Muscle of back (tissue), 11 donors: ENCODE data around the gene CD40. TPM values are rescaled to one million over a fixed set of nuclear protein-coding genes. Genes with fewer than 3 reads are reported as not detected.
"Not testable (repeated sequence)": the region's sequence is repeated elsewhere in the genome, so short reads cannot be mapped to it uniquely, and the experiment has no call there.

ENCODE experiments used
- DNase-seq, 3 donors: peaks; one replicate each; pipeline versions ENCODE4 v3.0.0 to v3.0.0-alpha.2; 2013
- polyA plus RNA-seq, 10 donors: library from polyadenylated mRNA; unstranded; fragments of 120-200 nt; gene quantifications; one replicate each; pipeline ENCODE4 v1.2.1, GENCODE V29; 2013; ENCODE audit not compliant: insufficient read length in 10 of 10

Gene CD40
- polyA plus RNA-seq, 10 donors = 3.4 to 9.4 (median 6.8) TPM

DNA sequence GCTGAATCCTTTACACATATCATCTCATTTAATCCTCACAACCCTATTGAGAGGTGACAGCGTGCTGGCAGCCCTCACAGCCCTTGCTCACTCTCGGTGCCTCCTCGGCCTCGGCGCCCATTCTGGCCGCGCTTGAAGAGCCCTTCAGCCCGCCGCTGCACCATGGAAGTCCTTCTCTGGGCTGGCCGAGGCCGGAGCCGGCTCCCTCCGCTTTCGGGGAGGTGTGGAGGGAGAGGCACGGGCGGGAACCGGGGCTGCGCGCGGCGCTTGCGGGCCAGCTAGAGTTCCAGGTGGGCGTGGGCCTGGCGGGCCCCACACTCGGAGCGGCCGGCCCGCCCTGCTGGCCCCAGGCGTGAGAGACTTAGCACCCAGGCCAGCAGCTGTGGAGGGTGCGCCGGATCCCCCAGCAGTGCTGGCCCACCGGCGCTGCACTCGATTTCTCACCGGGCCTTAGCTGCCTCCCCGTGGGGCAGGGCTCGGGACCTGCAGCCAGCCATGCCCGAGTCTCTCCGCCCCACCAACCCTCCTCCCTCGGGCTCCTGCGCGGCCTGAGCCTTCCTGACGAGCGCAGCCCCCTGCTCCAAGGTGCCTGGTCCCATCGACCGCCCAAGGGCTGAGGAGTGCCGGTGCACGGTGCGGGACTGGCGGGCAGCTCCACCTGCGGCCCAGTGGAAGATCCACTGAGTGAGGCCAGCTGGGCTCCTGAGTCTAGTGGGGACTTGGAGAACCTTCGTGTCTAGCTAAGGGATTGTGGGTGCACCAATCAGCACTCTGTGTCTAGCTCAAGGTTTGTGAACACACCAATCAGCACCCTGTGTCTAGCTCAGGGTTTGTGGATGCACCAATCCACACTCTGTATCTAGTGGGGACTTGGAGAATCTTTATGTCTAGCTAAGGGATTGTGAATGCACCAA lies 26.2 kb upstream of the CD40 start:
- DNase-seq = not testable (repeated sequence)

- DNase-seq = no peak
These were observed 24.6 kb upstream of the CD40 start for GRCh38 chr20:46093531-46093930.

DNA sequence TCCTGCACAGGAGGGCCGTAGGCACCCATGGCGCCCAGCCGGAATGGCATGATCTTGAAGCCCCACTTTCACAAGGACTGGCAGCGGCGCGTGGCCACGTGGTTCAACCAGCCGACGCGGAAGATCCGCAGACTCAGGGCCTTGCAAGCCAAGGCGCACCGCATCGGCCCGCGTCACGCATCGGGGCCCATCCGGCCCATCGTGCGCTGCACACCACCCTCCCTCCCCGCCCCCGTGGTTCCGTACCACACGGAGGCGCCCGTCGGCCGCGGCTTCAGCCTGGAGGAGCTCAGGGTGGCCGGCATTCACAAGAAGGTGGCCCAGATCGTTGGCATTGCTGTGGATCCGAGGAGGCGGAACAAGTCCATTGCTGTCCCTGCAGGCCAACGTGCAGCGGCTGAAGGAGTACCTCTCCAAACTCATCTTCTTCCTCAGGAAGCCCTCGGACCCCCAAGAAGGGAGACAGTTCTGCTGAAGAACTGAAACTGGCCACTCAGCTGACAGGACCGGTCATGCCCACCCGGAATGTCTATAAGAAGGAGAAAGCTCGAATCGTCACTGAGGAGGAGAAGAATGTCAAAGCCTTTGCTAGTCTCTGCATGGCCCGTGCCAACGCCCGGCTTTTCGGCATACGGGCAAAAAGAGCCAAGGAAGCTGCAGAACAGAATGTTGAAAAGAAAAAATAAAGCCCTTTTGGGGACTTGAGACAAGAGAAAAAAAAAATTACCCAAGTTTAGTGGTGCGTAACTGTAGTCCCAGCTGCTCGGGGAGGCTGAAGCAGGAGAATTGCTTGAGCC lies 18.4 kb upstream of the CD40 start:
- no peak for DNase-seq

DNA sequence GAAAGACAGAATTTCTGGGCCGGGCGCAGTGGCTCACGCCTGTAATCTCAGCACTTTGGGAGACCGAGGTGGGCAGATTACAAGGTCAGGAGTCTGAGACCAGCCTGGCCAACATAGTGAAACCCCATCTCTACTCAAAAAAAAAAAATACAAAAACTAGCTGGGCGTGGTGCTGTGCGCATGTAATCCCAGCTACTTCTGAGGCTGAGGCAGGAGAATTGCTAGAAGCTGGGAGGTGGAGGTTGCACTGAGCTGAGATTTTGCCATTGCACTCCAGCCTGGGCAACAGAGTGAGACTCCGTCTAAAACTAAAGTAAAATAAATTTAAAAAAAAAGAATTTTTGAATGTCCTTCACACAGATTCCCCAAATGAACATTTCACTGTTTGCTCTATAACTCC lies 17.7 kb upstream of the CD40 start:
- DNase-seq = not testable (repeated sequence)

- no peak for DNase-seq
These were observed 17.1 kb upstream of the CD40 start for GRCh38 chr20:46100988-46101387.

GRCh38 chr20:46101957-46102356 lies 16.2 kb upstream of the CD40 start:
- no peak for DNase-seq

DNA sequence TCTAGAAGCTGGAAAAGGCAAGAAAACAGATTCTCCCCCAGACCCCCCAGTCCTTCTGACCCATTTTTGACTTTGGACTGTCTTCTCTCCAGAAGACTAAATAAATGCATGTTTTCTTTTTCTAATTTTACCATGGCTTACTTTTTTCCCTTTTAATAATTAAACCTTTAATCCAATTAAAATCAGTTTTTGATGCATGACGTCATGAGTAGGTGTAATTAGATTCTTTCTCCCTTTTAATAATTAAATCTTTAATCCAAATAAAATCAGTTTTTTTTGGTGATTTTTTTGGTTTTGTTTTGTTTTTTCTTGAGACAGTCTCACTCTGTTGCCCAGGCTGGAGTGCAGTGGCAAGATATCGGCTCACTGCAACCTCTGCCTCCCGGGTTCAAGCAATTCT lies 15.2 kb upstream of the CD40 start:
- no peak for DNase-seq

GRCh38 chr20:46104262-46104661 lies 13.9 kb upstream of the CD40 start:
- DNase-seq = no peak

DNA sequence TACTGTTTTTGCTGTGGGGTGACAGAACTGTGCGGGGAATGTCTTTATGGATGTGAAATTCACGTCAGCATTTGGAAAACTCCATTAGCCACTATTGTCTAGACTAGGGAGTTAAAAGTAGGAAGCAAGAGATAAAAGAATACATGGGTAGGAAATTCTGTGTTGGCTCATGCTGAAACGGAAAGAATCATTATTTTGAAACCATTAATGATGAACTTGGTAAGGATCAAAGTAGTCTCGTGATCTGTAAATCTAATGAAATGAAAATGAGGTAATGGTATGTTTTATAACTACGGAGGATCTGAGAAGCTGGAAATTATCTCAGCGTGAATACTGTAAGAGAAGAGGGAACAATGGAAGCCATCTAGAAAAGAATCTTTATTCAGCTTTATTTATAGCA lies 11.1 kb upstream of the CD40 start:
- no peak for DNase-seq

DNA sequence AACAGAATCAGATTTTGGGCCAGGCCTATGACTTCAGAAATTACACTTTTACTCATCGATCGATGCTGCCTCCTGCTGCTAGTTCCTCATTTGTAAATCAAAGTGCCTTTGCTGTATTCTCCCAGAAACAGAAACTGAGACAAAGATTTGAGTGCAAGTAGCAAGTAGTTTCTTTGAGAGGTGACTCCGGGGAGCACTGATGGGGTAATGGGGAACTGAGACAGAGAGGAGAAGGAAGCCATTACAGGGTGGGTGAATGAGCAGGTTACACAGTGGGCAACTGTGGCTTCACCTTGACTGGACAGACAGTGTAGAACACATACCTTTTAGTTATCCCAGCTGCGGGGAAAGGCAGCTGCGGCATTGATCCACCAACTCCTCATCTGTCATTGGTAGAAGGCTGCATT lies 9.7 kb upstream of the CD40 start:
- DNase-seq = no peak

- DNase-seq = no peak
These were observed 9.1 kb upstream of the CD40 start for GRCh38 chr20:46108976-46109375.

- DNase-seq = peak in 2 of 3 donors; percentile 25 to 51
These were observed 6.9 kb upstream of the CD40 start for GRCh38 chr20:46111028-46111835.

GRCh38 chr20:46111836-46112212 lies 6.3 kb upstream of the CD40 start:
- DNase-seq = no peak

DNA sequence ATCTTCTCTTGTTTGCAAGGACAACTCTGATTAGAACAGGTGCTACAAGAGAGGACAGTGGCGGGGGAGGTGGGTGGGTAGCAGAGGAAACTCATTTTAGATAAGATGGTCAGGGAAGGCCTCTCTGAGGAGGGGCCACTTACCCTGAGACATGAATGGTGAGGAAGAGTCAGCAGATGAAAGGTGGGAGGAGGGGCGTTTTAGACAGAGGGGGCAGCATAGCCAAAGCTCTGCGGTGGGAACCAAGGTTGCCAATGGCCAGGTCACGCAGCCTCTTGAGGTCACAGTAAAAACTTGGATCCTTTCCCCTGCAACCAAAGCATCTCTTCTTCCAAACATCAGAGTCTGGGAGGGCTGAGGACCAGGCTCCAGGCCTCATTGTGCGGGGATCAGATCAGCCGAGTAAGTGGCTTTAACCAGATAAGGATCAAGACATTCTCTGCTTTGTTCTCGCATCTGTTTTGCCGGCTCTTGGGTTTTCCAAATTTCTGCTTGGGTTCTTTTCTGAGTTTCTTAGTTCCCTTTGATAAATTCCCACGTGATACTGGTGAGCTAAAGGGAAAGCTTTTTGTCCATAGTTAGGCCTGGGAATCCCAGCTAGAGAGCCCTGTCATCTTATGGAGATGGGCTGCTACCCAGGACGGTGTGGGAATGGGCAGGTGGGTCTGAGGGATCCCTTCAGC lies 5.5 kb upstream of the CD40 start:
- DNase-seq = no peak

GRCh38 chr20:46113113-46113470 lies 5.0 kb upstream of the CD40 start:
- DNase-seq = no peak

DNA sequence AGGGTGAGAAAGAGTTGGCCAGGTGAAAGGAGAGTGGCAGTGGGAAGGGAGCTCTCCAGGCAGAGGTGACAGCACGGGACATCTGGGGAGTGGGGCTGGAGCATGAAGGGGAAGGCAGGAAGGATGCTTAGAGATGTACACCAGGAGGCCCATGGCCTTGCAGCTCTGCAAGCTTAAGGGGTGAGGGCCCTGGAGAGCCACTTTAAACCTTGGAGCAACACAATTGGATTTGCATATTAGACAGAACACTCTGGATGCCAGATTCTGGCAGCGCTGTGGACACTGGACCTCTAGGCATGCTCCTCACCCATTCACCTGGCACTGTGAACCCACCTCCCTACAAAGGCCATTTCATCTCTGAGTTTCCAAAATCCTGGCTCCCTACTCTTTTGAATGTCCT lies 3.7 kb upstream of the CD40 start:
- no peak for DNase-seq

DNA sequence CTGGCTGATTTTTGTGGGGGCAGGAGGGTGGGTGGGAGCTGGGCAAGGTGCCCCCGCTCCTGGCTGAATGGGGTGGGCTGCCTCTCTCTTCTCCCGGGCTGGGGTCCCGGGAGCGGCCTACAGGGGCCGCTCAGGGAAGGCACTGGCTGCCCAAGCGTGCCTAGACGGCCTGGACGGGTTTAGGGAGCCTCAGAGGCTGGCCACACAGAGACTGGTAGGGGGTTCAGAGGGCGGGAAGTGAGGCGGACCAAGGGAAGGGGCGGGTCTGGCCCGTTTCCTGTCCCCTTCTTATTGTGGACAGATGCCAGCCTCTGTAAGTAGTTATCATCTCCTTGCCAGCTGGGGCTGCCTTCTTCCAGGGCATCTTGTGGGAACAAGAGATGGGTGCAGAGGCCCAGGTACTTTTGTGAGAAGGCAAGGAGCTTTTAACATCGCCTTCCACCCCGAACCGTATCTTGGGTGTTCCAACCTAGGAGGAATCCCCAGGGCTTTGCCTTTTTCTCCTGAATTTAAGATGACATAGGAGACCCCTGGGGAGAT lies 437 bp downstream of the CD40 start:
- DNase-seq = peak in 1 of 3 donors; percentile 33

DNA sequence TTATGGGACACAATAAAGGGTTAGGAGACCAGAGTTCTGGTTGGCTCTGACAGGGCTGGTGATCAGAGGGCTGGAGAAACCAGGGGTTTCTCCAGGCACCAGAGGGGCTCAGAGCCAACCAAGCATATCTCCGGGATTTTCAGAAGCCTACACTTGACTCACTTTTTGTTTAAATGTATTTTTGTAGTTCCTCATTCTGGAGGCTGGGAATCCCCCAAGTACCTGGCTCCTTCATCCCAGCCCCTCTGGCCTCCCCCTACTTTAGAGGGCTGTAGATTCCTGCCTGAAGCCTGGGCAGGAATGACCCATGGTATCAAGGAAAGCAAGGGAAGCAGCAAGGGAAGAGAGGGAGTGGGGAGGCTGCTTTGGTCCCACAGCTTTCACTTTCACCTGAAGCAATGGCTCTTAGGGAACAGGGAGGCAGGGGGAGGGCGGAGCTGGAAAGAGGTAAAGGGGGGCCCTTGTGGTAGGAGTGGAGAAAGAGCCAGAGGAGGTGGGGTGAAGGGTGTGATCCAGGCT lies 973 bp downstream of the CD40 start:
- DNase-seq = no peak

GRCh38 chr20:46119547-46119946 lies 1.4 kb downstream of the CD40 start:
- no peak for DNase-seq

DNA sequence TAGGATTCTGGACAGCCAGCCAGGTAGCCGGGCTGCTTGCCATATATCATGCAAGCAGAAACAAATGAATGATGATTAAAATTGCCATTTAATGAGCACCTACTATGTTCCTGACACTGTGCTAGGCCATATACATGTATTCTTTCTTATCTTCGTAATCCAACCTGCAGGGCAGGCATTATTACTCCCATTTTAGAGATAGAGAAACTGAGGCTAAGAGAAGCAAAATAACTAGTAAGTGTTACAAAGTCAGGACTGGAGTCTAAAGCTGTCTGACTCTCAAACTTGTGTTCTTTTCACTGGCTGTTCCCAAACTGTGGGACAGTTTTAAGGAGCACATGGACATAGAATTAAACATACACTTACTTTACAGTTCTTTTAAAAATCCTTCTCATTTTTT lies 2.0 kb downstream of the CD40 start:
- no peak for DNase-seq
